Liver (tissue), 9 donors: ENCODE results near the gene GATA2. TPM values are rescaled to one million over a fixed set of nuclear protein-coding genes. Genes with fewer than 3 reads are reported as not detected.

Experiments used
- DNase-seq: peaks from one replicate; pipeline ENCODE4 v3.0.0-alpha.2; 2017; ENCODE audit warnings: low spot score
- H3K27ac ChIP-seq, 2 donors: one replicate each; pipeline ENCODE4 v1.7.0; 2013; ENCODE audit warnings: inconsistent platforms in 2 of 2, low read length in 2 of 2, control low read depth in 1 of 2, low read depth in 1 of 2, mild to moderate bottlenecking in 1 of 2
- H3K27me3 ChIP-seq, 4 donors: one replicate each; pipeline versions ENCODE4 v1.6.1 to v1.7.0; 2013; ENCODE audit warnings: low read length in 3 of 4, inconsistent platforms in 1 of 4, mild to moderate bottlenecking in 1 of 4, moderate library complexity in 1 of 4; ENCODE audit not compliant: control insufficient read depth in 4 of 4, insufficient read depth in 4 of 4
- H3K36me3 ChIP-seq, 4 donors: one replicate each; pipeline versions ENCODE4 v1.6.1 to v1.7.0; 2013; ENCODE audit warnings: low read length in 3 of 4, mild to moderate bottlenecking in 3 of 4, low read depth in 1 of 4, moderate library complexity in 1 of 4; ENCODE audit not compliant: control insufficient read depth in 4 of 4, insufficient read depth in 3 of 4
- H3K4me1 ChIP-seq, 4 donors: one replicate each; pipeline versions ENCODE4 v1.6.1 to v1.7.0; 2013; ENCODE audit warnings: low read length in 3 of 4, mild to moderate bottlenecking in 3 of 4, moderate library complexity in 1 of 4; ENCODE audit not compliant: control insufficient read depth in 4 of 4, insufficient read depth in 4 of 4
- H3K4me3 ChIP-seq, 3 donors: one replicate each; pipeline versions ENCODE4 v1.6.1 to v1.7.0; 2013; ENCODE audit warnings: low read length in 3 of 3, control low read depth in 1 of 3, low read depth in 1 of 3, mild to moderate bottlenecking in 1 of 3
- H3K9ac ChIP-seq, 2 donors: one replicate each; pipeline ENCODE4 v1.7.0; 2013; ENCODE audit warnings: low read length in 2 of 2, mild to moderate bottlenecking in 2 of 2, moderate library complexity in 2 of 2, control low read depth in 1 of 2, low read depth in 1 of 2
- H3K9me3 ChIP-seq, 4 donors: one replicate each; pipeline versions ENCODE4 v1.6.1 to v1.7.0; 2013; ENCODE audit warnings: low read length in 3 of 4; ENCODE audit not compliant: control insufficient read depth in 4 of 4
- CTCF ChIP-seq: fragments of 150-350 bp; IDR thresholded peaks from 2 replicates; pipeline ENCODE4 v1.5.1; 2017; ENCODE audit warnings: improper control_type of control experiment, low read depth, low read length; ENCODE audit not compliant: missing input control
- EGR1 ChIP-seq, 2 donors: IDR thresholded peaks; 2 replicates each; pipeline ENCODE4 v1.6.1; 2016 to 2018; ENCODE audit warnings: antibody characterized with exemption in 2 of 2, low read depth in 2 of 2
- FOXA1 ChIP-seq: IDR thresholded peaks from 2 replicates; pipeline ENCODE4 v1.6.1; 2016; ENCODE audit warnings: antibody characterized with exemption
- FOXA2 ChIP-seq: IDR thresholded peaks from 2 replicates; pipeline ENCODE4 v1.6.1; 2016; ENCODE audit warnings: antibody characterized with exemption
- GABPA ChIP-seq, 2 donors: IDR thresholded peaks in 1 of 2; conservative IDR thresholded peaks in 1 of 2; 2 replicates each; pipeline ENCODE4 v1.6.1; 2016; ENCODE audit warnings: antibody characterized with exemption in 2 of 2, mild to moderate bottlenecking in 1 of 2, moderate library complexity in 1 of 2
- HNF4G ChIP-seq: IDR thresholded peaks from 2 replicates; pipeline ENCODE4 v1.6.1; 2016; ENCODE audit warnings: antibody characterized with exemption
- JUND ChIP-seq, 2 donors: IDR thresholded peaks; 2 replicates each; pipeline ENCODE4 v1.6.1; 2016; ENCODE audit warnings: antibody characterized with exemption in 2 of 2
- MAX ChIP-seq: IDR thresholded peaks from 2 replicates; pipeline ENCODE4 v1.6.1; 2016; ENCODE audit warnings: antibody characterized with exemption
- NR2F2 ChIP-seq: IDR thresholded peaks from 2 replicates; pipeline ENCODE4 v1.6.1; 2016; ENCODE audit warnings: antibody characterized with exemption
- RAD21 ChIP-seq, 2 donors: IDR thresholded peaks; 2 replicates each; pipeline ENCODE4 v1.6.1; 2016; ENCODE audit warnings: antibody characterized with exemption in 2 of 2, mild to moderate bottlenecking in 2 of 2
- REST ChIP-seq: IDR thresholded peaks from 2 replicates; pipeline ENCODE4 v1.6.1; 2016; ENCODE audit warnings: antibody characterized with exemption, mild to moderate bottlenecking
- RXRA ChIP-seq, 2 donors: IDR thresholded peaks; 2 replicates each; pipeline ENCODE4 v1.6.1; 2017 to 2018; ENCODE audit warnings: antibody characterized with exemption in 2 of 2, mild to moderate bottlenecking in 1 of 2
- ZBTB33 ChIP-seq: IDR thresholded peaks from 2 replicates; pipeline ENCODE4 v1.6.1; 2016; ENCODE audit warnings: antibody characterized with exemption
- WGBS: extraction: QIAGEN DNeasy Blood & Tissue Kit; methylation state at CpG from one replicate; pipeline ENCODE4 v1.1.7; 2013; 5-methylcytosine and 5-hydroxymethylcytosine counted together
- polyA plus RNA-seq, 2 donors: library from polyadenylated mRNA; stranded (reverse) in 1 of 2; unstranded in 1 of 2; fragments of 200-250 nt in 1 of 2; fragments of >200 nt in 1 of 2; fragmentation: Nextera tagmentation in 1 of 2; extraction: Ambion mirVana in 1 of 2; gene quantifications; one replicate each; pipeline versions ENCODE4 v1.2.1 to v1.2.3, GENCODE V29; 2013 to 2015
- total RNA-seq, 2 donors: library from RNA; depleted of rRNA; stranded (reverse); fragments of >200 nt; gene quantifications; one replicate each; pipeline ENCODE4 v1.2.3, GENCODE V29; 2014
- donor health status: healthy.
- donor health status: healthy.
- donor health status: healthy.
- donor health status: healthy.
- donor health status: healthy.

The GATA2 gene
- total and polyA plus RNA-seq, 4 donors = 0.25 to 2.8 (median 0.54) TPM

- no peak for TF ChIP-seq MAX
- no peak for TF ChIP-seq NR2F2
- TF ChIP-seq RXRA (IDR thresholded peaks at IDR 0.05) = no peak
- no peak for TF ChIP-seq CTCF
- no peak for TF ChIP-seq HNF4G
- H3K9me3 ChIP-seq = no peaks in the 10 kb centered on the region
- H3K9ac ChIP-seq = no peak overlapping the region
- H3K4me1 ChIP-seq = peaks cover 0 to 13% (median 2%) of the 10 kb centered on the region in 4 donors
- H3K36me3 ChIP-seq = no peaks in the 10 kb centered on the region
- H3K4me3 ChIP-seq = no peak overlapping the region
- DNase-seq = no peak
- H3K27me3 ChIP-seq = peaks cover 0 to 11% (median 3%) of the 10 kb centered on the region in 4 donors
- 91% methylated on average over 2 of the region's 2 CpGs for WGBS
- H3K27ac ChIP-seq = no peak overlapping the region
Observed at GRCh38 chr3:128434524-128434923, 58.5 kb downstream of the GATA2 start.

GRCh38 chr3:128433837-128434165 lies 59.2 kb downstream of the GATA2 start:
- H3K27me3 ChIP-seq = peaks cover 0 to 11% (median 3%) of the 10 kb centered on the region in 4 donors
- no peak overlapping the region for H3K27ac ChIP-seq
- TF ChIP-seq RAD21 (IDR thresholded peaks at IDR 0.05) = no peak
- no peak for TF ChIP-seq GABPA (IDR thresholded peaks at IDR 0.05 in 1 of 2, conservative IDR thresholded peaks at IDR 0.05 in 1 of 2)
- TF ChIP-seq FOXA1 = no peak
- TF ChIP-seq RXRA (IDR thresholded peaks at IDR 0.05) = no peak
- TF ChIP-seq ZBTB33 = no peak
- no peak for TF ChIP-seq HNF4G
- no peak for TF ChIP-seq FOXA2
- TF ChIP-seq CTCF = no peak
- no peak for TF ChIP-seq EGR1 (IDR thresholded peaks at IDR 0.05; ENCODE audit: low read depth in 2 of 2)
- no peak for TF ChIP-seq REST
- TF ChIP-seq JUND (IDR thresholded peaks at IDR 0.05) = no peak
- no peak for TF ChIP-seq NR2F2
- no peaks in the 10 kb centered on the region for H3K9me3 ChIP-seq
- 49% methylated on average over 2 of the region's 2 CpGs for WGBS
- DNase-seq = no peak
- H3K36me3 ChIP-seq = no peaks in the 10 kb centered on the region
- no peak overlapping the region for H3K4me3 ChIP-seq
- H3K9ac ChIP-seq = no peak overlapping the region
- H3K4me1 ChIP-seq = peaks cover 0 to 13% (median 2%) of the 10 kb centered on the region in 4 donors
